GM12878 (cell line): ENCODE data around the gene IRF2. TPM values are rescaled to one million over a fixed set of nuclear protein-coding genes. Genes with fewer than 3 reads are reported as not detected.
A peak's percentile ranks its signal among the peaks of the same experiment; 100 is the strongest.

Experiments used
- ATAC-seq: fragments of 200-7000 bp; cut with Tn5 transposase; 3 replicates; pipeline ENCODE4 v1.9.1; 2020; ENCODE audit warnings: mild to moderate bottlenecking, moderate library complexity
- BruUV-seq: library from RNA; stranded (reverse); fragments of 400-500 nt; replicated peaks from 2 replicates; lab custom pipeline; 2021; lab: Mats Ljungman, UMichigan
- CTCF ChIA-PET: fragments of 300-600 bp; sonication (Branson Sonifier 250); formaldehyde crosslinking; extraction: SDS; loops from one replicate; lab custom pipeline; 2021; ENCODE audit warnings: inconsistent platforms; lab: Yijun Ruan, JAX
- POLR2A ChIA-PET: fragments of 350-600 bp; formaldehyde crosslinking; extraction: SDS; loops from one replicate; lab custom pipeline; 2021; ENCODE audit warnings: inconsistent platforms; lab: Charles Lee
- RAD21 ChIA-PET: fragments of 300-600 bp; sonication (Branson Sonifier 250); formaldehyde crosslinking; loops from one replicate; lab custom pipeline; 2023; ENCODE audit warnings: antibody characterized with exemption; ENCODE audit not compliant: unreplicated experiment; lab: Charles Lee
- SMC1A ChIA-PET: fragments of 300-600 bp; sonication (Branson Sonifier 250); formaldehyde crosslinking; loops from one replicate; lab custom pipeline; 2023; ENCODE audit not compliant: unreplicated experiment, uncharacterized antibody; lab: Charles Lee
- DNase-seq: peaks from one replicate; pipeline ENCODE4 v3.0.0-alpha.2; 2011; ENCODE audit warnings: low read depth, low spot score
- FAIRE-seq: peaks from 3 replicates; lab custom pipeline; 2011; peaks lifted over from hg19 to GRCh38; lab: Jason Lieb, UNC
- H2AFZ ChIP-seq: 2 replicates; pipeline ENCODE4 v1.6.0; 2011; ENCODE audit warnings: low read depth, low read length, control low read depth; ENCODE audit not compliant: control insufficient read depth
- H3K27ac ChIP-seq: 2 replicates; pipeline ENCODE4 v1.5.1; 2011; ENCODE audit warnings: control low read depth; ENCODE audit not compliant: control insufficient read depth, insufficient read depth
- H3K27me3 ChIP-seq, 2 experiments: replicated peaks in 1 of 2; 2 replicates each; pipeline versions ENCODE4 v1.6.0 to v1.6.1; 2011; ENCODE audit warnings: low read length in 1 of 2; ENCODE audit not compliant: control insufficient read depth in 2 of 2, insufficient read depth in 2 of 2
- H3K36me3 ChIP-seq, 2 experiments: 2 replicates each; pipeline ENCODE4 v1.5.1; 2011; ENCODE audit warnings: low read length in 1 of 2; ENCODE audit not compliant: control insufficient read depth in 2 of 2, insufficient read depth in 2 of 2
- H3K4me1 ChIP-seq: 2 replicates; pipeline ENCODE4 v1.6.1; 2011; ENCODE audit warnings: mild to moderate bottlenecking, low read length, moderate library complexity, mixed read lengths; ENCODE audit not compliant: control insufficient read depth, insufficient read depth
- H3K4me2 ChIP-seq: 2 replicates; pipeline ENCODE4 v1.6.0; 2011; ENCODE audit warnings: control low read depth; ENCODE audit not compliant: control insufficient read depth, insufficient read depth
- H3K4me3 ChIP-seq: fragments of 200-600 bp; sonication (generic); 2 replicates; pipeline ENCODE4 v1.5.1; 2016
- H3K79me2 ChIP-seq: 2 replicates; pipeline ENCODE4 v1.6.0; 2011; ENCODE audit warnings: low read length; ENCODE audit not compliant: control insufficient read depth, insufficient read depth
- H3K9ac ChIP-seq: 2 replicates; pipeline ENCODE4 v1.8.0; 2011; ENCODE audit warnings: low read length, control low read depth, mixed read lengths; ENCODE audit not compliant: control insufficient read depth, insufficient read depth
- H3K9me3 ChIP-seq: replicated peaks from 3 replicates; pipeline ENCODE4 v1.5.1; 2011; ENCODE audit warnings: mild to moderate bottlenecking, low read length; ENCODE audit not compliant: control insufficient read depth, insufficient read depth
- H4K20me1 ChIP-seq: 2 replicates; pipeline ENCODE4 v1.6.0; 2011; ENCODE audit not compliant: control insufficient read depth, insufficient read depth
- CBFB ChIP-seq: IDR thresholded peaks from 2 replicates; pipeline ENCODE4 v1.6.1; 2016; ENCODE audit warnings: antibody characterized with exemption, low read depth
- CHD1 ChIP-seq: IDR thresholded peaks from 2 replicates; pipeline ENCODE4 v1.6.1; 2012; ENCODE audit warnings: low read depth, low read length, improper control_type of control experiment
- MTA2 ChIP-seq: fragments of 450-650 bp; IDR thresholded peaks from 2 replicates; pipeline ENCODE4 v1.6.1; 2016; ENCODE audit warnings: low read depth, mild to moderate bottlenecking, moderate library complexity
- POU2F2 ChIP-seq: IDR thresholded peaks from 3 replicates; pipeline ENCODE4 v1.6.1; 2011; ENCODE audit warnings: low read depth, mild to moderate bottlenecking, low read length, borderline replicate concordance
- SPI1 ChIP-seq: IDR thresholded peaks from 2 replicates; pipeline ENCODE4 v1.6.1; 2011; ENCODE audit warnings: low read depth, mild to moderate bottlenecking, low read length, moderate library complexity, borderline replicate concordance; ENCODE audit not compliant: insufficient read depth
- USF1 ChIP-seq: IDR thresholded peaks from 2 replicates; pipeline ENCODE4 v1.6.1; 2011; ENCODE audit warnings: borderline replicate concordance, low read depth, mild to moderate bottlenecking, moderate library complexity, mixed read lengths, low read length; ENCODE audit not compliant: insufficient read depth; ENCODE audit errors: extremely low read length
- WGBS: methylation state at CpG from one replicate; pipeline ENCODE4 v1.1.6; 2016; ENCODE audit warnings: low lambda C conversion rate; ENCODE audit not compliant: insufficient replicate concordance, insufficient coverage; ENCODE audit errors: missing lambda C conversion rate; 5-methylcytosine and 5-hydroxymethylcytosine counted together
- in situ Hi-C: fragments of 300-500 bp; cut with MboI; formaldehyde crosslinking; loops from 9 replicates; pipeline ENCODE4 v1.14.3; 2018; ENCODE audit warnings: mixed read lengths
- intact Hi-C: fragments of 100-400 bp; cut with micrococcal nuclease; formaldehyde crosslinking; loops from one replicate; pipeline ENCODE4 v1.14.2; 2022; ENCODE audit not compliant: unreplicated experiment
- polyA plus RNA-seq, 11 experiments: library from polyadenylated mRNA; depleted of rRNA in 4 of 11; unstranded in 6 of 11; stranded (reverse) in 5 of 11; fragments of >200 nt; fragmentation: Nextera tagmentation in 4 of 11; fragmentation: Illumina TruSeq in 1 of 11; extraction: Ambion mirVana in 4 of 11; extraction: Trizol in 1 of 11; gene quantifications; 1 replicate in 1 of 11; 2 replicates in 10 of 11; pipeline versions ENCODE4 v1.2.1 to v1.2.3, GENCODE V29; 2011 to 2016; ENCODE audit warnings: inconsistent platforms in 2 of 11, missing spikeins in 2 of 11, low read depth in 1 of 11
- total RNA-seq, 4 experiments: library from RNA; depleted of rRNA in 3 of 4; stranded (reverse); fragments of >200 nt in 3 of 4; fragmentation: Illumina TruSeq in 1 of 4; extraction: Trizol in 1 of 4; gene quantifications; 2 replicates each; pipeline versions ENCODE4 v1.2.1 to v1.2.3, GENCODE V29; 2013 to 2021

IRF2 gene
- total and polyA plus RNA-seq, 10 of the 15 experiments (the other 5 are each of a cell fraction or from before 2014, with no cell fraction given): 45.1 to 99.3 (median 58.9) TPM

- no peaks in the 10 kb centered on the region; the same call in 2 of the 3 replicates for H3K9me3 ChIP-seq
- H3K4me2 ChIP-seq: no peak overlapping the region
- RAD21 ChIA-PET: interaction anchor here (4.5 to 6.1 kb wide), 2 partner anchors 34 to 150 kb away, joined by 20 to 28 read pairs; no protein-coding TSS in a partner anchor
- no peaks in the 10 kb centered on the region for H4K20me1 ChIP-seq
- H2AFZ ChIP-seq: no peak overlapping the region
- H3K4me3 ChIP-seq: no peak overlapping the region
- FAIRE-seq (no peak), DNase-seq (no peak), ATAC-seq (no peak)
- TF ChIP-seq USF1 (peak; percentile 15), MTA2 (no peak)
- H3K36me3 ChIP-seq: peaks cover 17 to 32% of the 10 kb centered on the region in 2 experiments
- in situ Hi-C loops: no loop called here
- no peak overlapping the region for H3K27ac ChIP-seq
- BruUV-seq: no TSS peak
- H3K79me2 ChIP-seq: peaks cover 7% of the 10 kb centered on the region
- CTCF ChIA-PET: interaction anchor here (1.7 kb wide), 1 partner anchor 8 kb away, joined by 6 read pairs; no protein-coding TSS in a partner anchor
- intact Hi-C loops: no loop called here
- 83% methylated on average over 10 of the region's 10 CpGs for WGBS
- SMC1A ChIA-PET: interaction anchor here (0.6 to 6.9 kb wide), 3 partner anchors 31 to 74 kb away, joined by 3 to 184 read pairs (median 48); no protein-coding TSS in a partner anchor
- H3K27me3 ChIP-seq: no peaks in the 10 kb centered on the region
- peaks cover 62% of the 10 kb centered on the region for H3K4me1 ChIP-seq
- POLR2A ChIA-PET: interaction anchor here (0.6 to 2.6 kb wide), 2 partner anchors 9 to 49 kb away, joined by 5 to 16 read pairs; no protein-coding TSS in a partner anchor
- H3K9ac ChIP-seq: no peak overlapping the region
Observed at GRCh38 chr4:184386271-184386781, 88.0 kb downstream of the IRF2 start.

- H3K9ac ChIP-seq: no peak overlapping the region
- peaks cover 9% of the 10 kb centered on the region for H3K79me2 ChIP-seq
- H4K20me1 ChIP-seq: no peaks in the 10 kb centered on the region
- ChIA-PET RAD21 (interaction anchor here (3.9 to 6.1 kb wide), 4 partner anchors 9 to 150 kb away, joined by 20 to 40 read pairs (median 25); no protein-coding TSS in a partner anchor), POLR2A (interaction anchor here (0.6 to 7.5 kb wide), 3 partner anchors 9 to 48 kb away, joined by 5 to 114 read pairs (median 16); no protein-coding TSS in a partner anchor), CTCF (interaction anchor here (1.0 to 2.1 kb wide), 4 partner anchors 9 to 122 kb away, joined by 4 to 8 read pairs (median 6); no protein-coding TSS in a partner anchor), SMC1A (interaction anchor here (0.6 to 6.9 kb wide), 7 partner anchors 17 to 1143 kb away, joined by 3 to 184 read pairs (median 4); no protein-coding TSS in a partner anchor)
- H3K4me1 ChIP-seq: peaks cover 65% of the 10 kb centered on the region
- in situ Hi-C loops: no loop called here
- H3K27me3 ChIP-seq: no peaks in the 10 kb centered on the region
- H3K27ac ChIP-seq: no peak overlapping the region
- H3K4me3 ChIP-seq: no peak overlapping the region
- no peak for FAIRE-seq
- peaks cover 2% of the 10 kb centered on the region for H3K9me3 ChIP-seq
- no TSS peak for BruUV-seq
- peaks cover 14 to 27% of the 10 kb centered on the region in 2 experiments for H3K36me3 ChIP-seq
- H2AFZ ChIP-seq: no peak overlapping the region
- no peak for ATAC-seq
- no peak overlapping the region for H3K4me2 ChIP-seq
- TF ChIP-seq CBFB (no peak), CHD1 (no peak), SPI1 (peak; percentile 33; the same call in 1 of the 2 replicates), POU2F2 (no peak)
- DNase-seq: no peak
- intact Hi-C loops: loop anchor here (2.0 kb wide), 2 partner anchors 75 to 89 kb away; partner anchors contain the start of gene IRF2
- 84% methylated on average over 6 of the region's 6 CpGs for WGBS
Observed at GRCh38 chr4:184385705-184386141, 88.6 kb downstream of the IRF2 start.
